ENCODE measurements around the gene ZNF474. TPM values are rescaled to one million over a fixed set of nuclear protein-coding genes. Genes with fewer than 3 reads are reported as not detected.

ZNF474 gene
- total RNA-seq, 4 donors from 2014 or later: 0.52 to 1.3 (median 1.0) TPM

DNA sequence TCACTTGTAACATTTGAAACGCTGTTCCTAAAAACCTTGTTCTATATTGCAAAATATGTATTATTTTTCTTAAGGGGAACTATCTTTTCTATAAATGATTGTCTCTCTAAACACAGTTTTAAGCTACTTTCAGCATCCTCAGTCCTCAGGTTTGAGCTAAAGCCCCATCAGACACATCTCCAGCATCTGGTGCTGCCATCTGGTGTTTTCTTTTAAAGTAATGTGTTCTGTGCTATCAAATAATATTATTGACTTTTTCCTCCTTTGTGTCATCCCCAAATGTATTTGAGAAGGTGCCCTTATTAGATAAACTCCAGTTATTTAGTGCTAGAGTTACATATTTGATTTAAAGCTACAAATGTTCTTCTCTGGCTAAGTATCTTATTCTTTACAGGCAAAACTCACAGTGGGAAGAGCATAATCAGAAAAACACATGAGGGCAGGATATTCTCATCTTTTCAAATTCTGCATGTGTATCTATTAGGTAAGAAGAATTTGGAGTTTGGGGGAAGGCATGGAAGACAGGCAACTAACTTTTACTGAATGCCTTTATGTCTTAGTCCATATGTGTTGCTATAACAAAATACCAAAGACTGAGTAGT lies 27.5 kb downstream of the ZNF474 start:
- no peaks in the 10 kb centered on the region for H3K27me3 ChIP-seq
- no peaks in the 10 kb centered on the region for H3K36me3 ChIP-seq
- no peaks in the 10 kb centered on the region for H3K9me3 ChIP-seq
- 47 to 55% methylated on average over 1 of the region's 1 CpG for WGBS, 2 donors (ENCODE audit: low coverage in 1 of 2)
- no peak overlapping the region for H3K27ac ChIP-seq
- ATAC-seq: no peak
- peaks cover 3 to 38% (median 11%) of the 10 kb centered on the region in 3 donors for H3K4me1 ChIP-seq
- peak in 3 of 4 experiments; percentile 10 to 61 (median 38) for TF ChIP-seq CTCF (IDR thresholded peaks at IDR 0.05)
- no peak for TF ChIP-seq EP300 (IDR thresholded peaks at IDR 0.05)
- no peak overlapping the region for H3K4me3 ChIP-seq

- TF ChIP-seq CTCF (IDR thresholded peaks at IDR 0.05) (no peak), EP300 (IDR thresholded peaks at IDR 0.05) (no peak), POLR2A (IDR thresholded peaks at IDR 0.05) (no peak), POLR2AphosphoS5 (IDR thresholded peaks at IDR 0.05) (no peak)
- no peak overlapping the region for H3K27ac ChIP-seq
These were observed 32.8 kb downstream of the ZNF474 start for GRCh38 chr5:122162100-122162638.

GRCh38 chr5:122163121-122164069 lies 34.0 kb downstream of the ZNF474 start:
- peak; percentile 79 for ATAC-seq
- no peak overlapping the region for H3K4me3 ChIP-seq
- WGBS, 2 donors (ENCODE audit: low coverage in 1 of 2): 29 to 46% methylated on average over 4 of the region's 4 CpGs
- TF ChIP-seq POLR2A (IDR thresholded peaks at IDR 0.05) (no peak), CTCF (IDR thresholded peaks at IDR 0.05) (no peak), EP300 (IDR thresholded peaks at IDR 0.05) (no peak), POLR2AphosphoS5 (IDR thresholded peaks at IDR 0.05) (no peak)
- H3K27me3 ChIP-seq: no peaks in the 10 kb centered on the region
- H3K36me3 ChIP-seq: no peaks in the 10 kb centered on the region
- H3K4me1 ChIP-seq: peaks cover 0 to 23% (median 4%) of the 10 kb centered on the region in 3 donors
- no peaks in the 10 kb centered on the region for H3K9me3 ChIP-seq
- peak overlapping the region in 3 of 4 donors; percentile 44 to 63 (median 48) for H3K27ac ChIP-seq

More at GRCh38 chr5:122162100-122162638, 32.8 kb downstream of the ZNF474 start:
- Histone ChIP-seq H3K9me3 (no peaks in the 10 kb centered on the region), H3K27me3 (no peaks in the 10 kb centered on the region), H3K36me3 (no peaks in the 10 kb centered on the region), H3K4me3 (no peak overlapping the region), H3K4me1 (peaks cover 0 to 23% (median 4%) of the 10 kb centered on the region in 3 donors)
- 51 to 76% methylated on average over 3 of the region's 3 CpGs for WGBS, 2 donors (ENCODE audit: low coverage in 1 of 2)
- no peak for ATAC-seq

DNA sequence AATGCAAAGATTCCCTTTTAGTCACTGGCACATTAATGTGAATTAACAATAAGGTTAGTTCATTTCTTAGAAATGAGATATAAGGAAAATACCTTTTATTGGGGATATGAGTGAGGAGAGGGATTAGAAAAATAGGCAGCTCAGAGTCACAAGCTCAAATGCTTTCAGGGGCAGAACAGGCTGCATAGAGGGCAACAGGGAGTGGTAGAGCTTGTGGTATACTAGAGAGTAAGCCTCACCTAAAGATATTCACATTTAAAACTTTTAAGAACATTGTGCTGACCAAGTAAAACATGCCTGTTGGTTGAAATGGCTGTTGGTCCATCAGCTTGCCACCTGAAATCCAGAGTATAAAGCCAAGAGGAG lies 34.7 kb downstream of the ZNF474 start:
- H3K27ac ChIP-seq: peak overlapping the region in 3 of 4 donors; percentile 44 to 63 (median 48)
- no peaks in the 10 kb centered on the region for H3K36me3 ChIP-seq
- no peaks in the 10 kb centered on the region for H3K27me3 ChIP-seq
- no peak for ATAC-seq
- TF ChIP-seq EP300 (IDR thresholded peaks at IDR 0.05) (no peak), POLR2A (IDR thresholded peaks at IDR 0.05) (no peak), CTCF (IDR thresholded peaks at IDR 0.05) (no peak), POLR2AphosphoS5 (IDR thresholded peaks at IDR 0.05) (no peak)
- peaks cover 0 to 23% (median 4%) of the 10 kb centered on the region in 3 donors for H3K4me1 ChIP-seq
- no peaks in the 10 kb centered on the region for H3K9me3 ChIP-seq
- H3K4me3 ChIP-seq: no peak overlapping the region
